Inflammatory macrophage treated with lipopolysaccharide for 4 hours (primary cell): ENCODE results near the gene ETV7.
A peak's percentile ranks its signal among the peaks of the same experiment; 100 is the strongest.
"Not testable (repeated sequence)": the region's sequence is repeated elsewhere in the genome, so short reads cannot be mapped to it uniquely, and the experiment has no call there.

ENCODE experiments used
- DNase-seq: peaks from one replicate; pipeline ENCODE4 v3.0.0-alpha.2; 2020

Gene ETV7

GRCh38 chr6:36338223-36338622 is 49.2 kb downstream of the ETV7 start:
- DNase-seq, result not testable (repeated sequence)

GRCh38 chr6:36337814-36338213 is 49.7 kb downstream of the ETV7 start:
- no peak for DNase-seq

- DNase-seq, result no peak
Measured at GRCh38 chr6:36336779-36337241, 50.7 kb downstream of the ETV7 start, which contains the start of gene BNIP5. BNIP5 (minus strand) TSS chr6:36336888; CDS start chr6:36330690, 6,198 bp downstream.

- no peak for DNase-seq
Measured at GRCh38 chr6:36336208-36336710, 51.2 kb downstream of the ETV7 start.

- no peak for DNase-seq
Measured at GRCh38 chr6:36335465-36336207, 51.8 kb downstream of the ETV7 start.

GRCh38 chr6:36334832-36335459 is 52.5 kb downstream of the ETV7 start:
- no peak for DNase-seq

- DNase-seq, result no peak
Measured at GRCh38 chr6:36333931-36334725, 53.3 kb downstream of the ETV7 start.

- DNase-seq, result no peak
Measured at GRCh38 chr6:36333171-36333895, 54.1 kb downstream of the ETV7 start.

GRCh38 chr6:36331381-36331780 is 56.1 kb downstream of the ETV7 start:
- no peak for DNase-seq

GRCh38 chr6:36330366-36330765 is 57.1 kb downstream of the ETV7 start:
- DNase-seq, result no peak

- no peak for DNase-seq
Measured at GRCh38 chr6:36329798-36330291, 57.6 kb downstream of the ETV7 start.

GRCh38 chr6:36328600-36328999 is 58.9 kb downstream of the ETV7 start:
- no peak for DNase-seq

GRCh38 chr6:36327919-36328236 is 59.6 kb downstream of the ETV7 start:
- DNase-seq, result no peak

- peak; percentile 20 for DNase-seq
Measured at GRCh38 chr6:36327226-36327918, 60.1 kb downstream of the ETV7 start.

- DNase-seq, result no peak
Measured at GRCh38 chr6:36326356-36326995, 61.0 kb downstream of the ETV7 start.

GRCh38 chr6:36324715-36325114 is 62.8 kb downstream of the ETV7 start:
- no peak for DNase-seq

GRCh38 chr6:36324191-36324590 is 63.3 kb downstream of the ETV7 start:
- DNase-seq, result no peak

GRCh38 chr6:36323062-36323461 is 64.4 kb downstream of the ETV7 start:
- DNase-seq, result peak; percentile 29

- no peak for DNase-seq
Measured at GRCh38 chr6:36322591-36322990, 64.9 kb downstream of the ETV7 start.

- DNase-seq, result no peak
Measured at GRCh38 chr6:36320475-36320874, 67.0 kb downstream of the ETV7 start.

GRCh38 chr6:36319821-36320220 is 67.6 kb downstream of the ETV7 start:
- no peak for DNase-seq

GRCh38 chr6:36319436-36319762 is 68.1 kb downstream of the ETV7 start:
- no peak for DNase-seq
